ENCODE measurements around the gene SLC38A8.

DNA sequence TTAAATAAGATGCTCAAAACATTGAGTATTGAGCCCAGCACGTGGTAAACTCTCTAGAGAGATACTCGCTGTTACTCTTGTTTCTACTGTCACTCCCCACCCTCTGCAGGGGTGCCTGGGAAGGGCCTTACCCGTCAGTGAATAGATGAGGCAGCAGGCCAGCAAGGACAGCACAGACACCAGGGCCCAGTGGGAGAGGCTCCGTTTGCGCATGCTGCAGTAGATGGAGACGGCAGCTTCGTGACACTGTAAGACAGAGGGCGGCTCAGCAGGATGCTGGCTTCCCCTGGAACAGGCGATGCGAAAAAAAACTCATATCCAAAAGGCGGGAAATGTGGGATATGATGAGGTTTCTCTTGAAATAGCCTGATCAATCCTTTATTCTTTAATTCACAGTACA, 20.0 kb downstream of the SLC38A8 start:
- TF ChIP-seq POLR2A (IDR thresholded peaks at IDR 0.05; ENCODE audit: low read depth, low read length) (no peak), POLR2AphosphoS5 (IDR thresholded peaks at IDR 0.05; ENCODE audit: low read depth, low read length) (no peak), SPI1 (IDR thresholded peaks at IDR 0.05; ENCODE audit: low read depth, low read length) (no peak), POU2F2 (IDR thresholded peaks at IDR 0.05; ENCODE audit: low read depth, low read length) (no peak), TAF1 (IDR thresholded peaks at IDR 0.05; ENCODE audit: low read depth, low read length) (no peak)

All from GM12891 (cell line).